Body of pancreas (tissue), 4 donors: Measurements from ENCODE around the gene RHOD. TPM values are rescaled to one million over a fixed set of nuclear protein-coding genes. Genes with fewer than 3 reads are reported as not detected.

Experiments
- ATAC-seq: fragments of 150-250 bp; one replicate; pipeline ENCODE4 v1.9.1; 2016
- DNase-seq, 4 donors: peaks; one replicate each; pipeline ENCODE4 v3.0.0-alpha.2; 2019
- H3K27ac ChIP-seq, 4 donors: fragments of 200-600 bp; sonication (generic); 1 replicate in 3 of 4; 2 replicates in 1 of 4; pipeline versions ENCODE4 v1.5.1 to v1.6.1; 2016 to 2019; ENCODE audit warnings: mild to moderate bottlenecking in 1 of 4, mixed read lengths in 1 of 4, moderate library complexity in 1 of 4
- H3K27me3 ChIP-seq, 2 donors: fragments of 200-600 bp; sonication (generic); one replicate each; pipeline ENCODE4 v1.6.0; 2016; ENCODE audit warnings: mild to moderate bottlenecking in 1 of 2
- H3K36me3 ChIP-seq, 2 donors: fragments of 200-600 bp; sonication (generic); replicated peaks in 1 of 2; 2 replicates each; pipeline ENCODE4 v1.5.1; 2016; ENCODE audit warnings: low read depth in 2 of 2; ENCODE audit not compliant: insufficient read depth in 1 of 2
- H3K4me1 ChIP-seq: fragments of 200-600 bp; sonication (generic); one replicate; pipeline ENCODE4 v1.6.0; 2016
- H3K4me3 ChIP-seq, 2 donors: fragments of 200-600 bp; sonication (generic); 1 replicate in 1 of 2; 2 replicates in 1 of 2; pipeline ENCODE4 v1.5.1; 2016 to 2019
- H3K9me3 ChIP-seq, 3 donors: fragments of 200-600 bp; sonication (generic); 1 replicate in 2 of 3; 2 replicates in 1 of 3; pipeline ENCODE4 v1.5.1; 2016
- POLR2A ChIP-seq, 3 donors: fragments of 450-650 bp; IDR thresholded peaks; one replicate each; pipeline ENCODE4 v1.6.1; 2016; ENCODE audit warnings: antibody characterized with exemption in 3 of 3, mild to moderate bottlenecking in 2 of 3
- WGBS, 2 donors: methylation state at CpG; one replicate each; pipeline ENCODE4 v1.1.5; 2017; 5-methylcytosine and 5-hydroxymethylcytosine counted together
- intact Hi-C: fragments of 100-400 bp; cut with DNase I; formaldehyde crosslinking; loops from one replicate; pipeline ENCODE4 v1.15.1; 2023
- total RNA-seq, 2 donors: library from RNA; depleted of rRNA; stranded (reverse); fragments of >200 nt; gene quantifications; one replicate each; pipeline ENCODE4 v1.1.0, GENCODE V29; 2016
- TF ChIP-seq, protein P1 (sequence below), 7 experiments: fragments of 450-650 bp in 4 of 7; fragments of 200-600 bp in 3 of 7; sonication (generic) in 3 of 7; IDR thresholded peaks; one replicate each; pipeline ENCODE4 v1.5.1; 2016 to 2019; ENCODE audit warnings: antibody characterized with exemption in 7 of 7

Gene RHOD
- 10 to 100 TPM; 19.1 to 33.5 TPM for total RNA-seq

DNA sequence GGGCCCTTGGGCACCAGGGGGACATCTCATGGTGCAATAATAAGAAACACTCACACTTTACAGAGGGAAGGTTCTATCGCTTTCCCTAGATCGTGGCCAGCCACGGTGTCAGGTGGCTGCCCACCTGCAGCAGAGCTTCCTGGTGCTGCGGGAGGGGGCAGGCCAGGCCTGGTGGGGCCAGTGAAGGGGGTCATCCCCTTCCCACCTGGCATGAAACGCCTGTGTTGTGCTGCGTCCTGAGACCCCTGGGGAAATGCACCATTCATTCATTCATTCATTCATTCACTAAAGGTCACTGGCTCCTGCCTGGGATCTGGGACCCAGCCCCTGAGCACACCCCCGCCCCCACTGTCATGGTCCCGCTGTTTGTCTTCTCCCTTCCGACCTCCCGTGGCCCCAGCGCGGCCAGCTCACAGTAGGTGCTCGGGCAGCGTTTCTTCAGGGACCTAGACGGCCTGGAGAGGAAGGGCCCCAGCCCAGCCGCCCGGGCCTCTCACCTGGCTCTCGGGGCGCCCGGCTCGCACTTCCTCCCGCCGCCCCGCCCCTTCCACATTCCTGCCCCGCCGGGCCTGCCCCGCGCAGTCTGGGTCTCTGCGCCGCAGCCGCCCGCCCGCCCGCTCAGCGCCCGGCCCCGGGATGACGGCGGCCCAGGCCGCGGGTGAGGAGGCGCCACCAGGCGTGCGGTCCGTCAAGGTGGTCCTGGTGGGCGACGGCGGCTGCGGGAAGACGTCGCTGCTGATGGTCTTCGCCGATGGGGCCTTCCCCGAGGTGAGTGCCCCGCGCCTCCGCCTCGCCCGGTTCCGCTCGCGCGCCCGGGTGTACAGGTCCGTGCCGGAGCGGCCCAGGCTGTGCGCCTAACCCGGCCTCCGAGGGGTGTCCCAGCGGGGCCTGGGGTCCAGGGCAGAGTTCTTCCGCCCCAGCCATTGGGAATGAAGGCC lies at the start of gene RHOD:
Gene RHOD, plus strand, starts transcription at position 581 of the 938 bp plus-strand sequence. Its CDS starts 56 bp downstream, at position 637.
- intact Hi-C loops = no loop called here
- ATAC-seq (peak; percentile 65), DNase-seq (peak; percentile 74 to 82 (median 78))
- Histone ChIP-seq H3K27me3 (no peaks in the 10 kb centered on the region), H3K4me3 (peak within 1 kb of the TSS in 1 of 2 donors; percentile 42), H3K27ac (peak within 1 kb of the TSS; percentile 68 to 94 (median 84)), H3K9me3 (no peaks in the 10 kb centered on the region), H3K4me1 (peaks cover 47% of the 10 kb centered on the region), H3K36me3 (no peaks in the 10 kb centered on the region)
- 0 to 2% methylated on average over 16 to 71 of the region's 72 CpGs for WGBS, 2 donors
- peak; percentile 52 to 67 (median 64) for TF ChIP-seq POLR2A (IDR thresholded peaks at IDR 0.05)
- TF ChIP-seq, protein P1, sequence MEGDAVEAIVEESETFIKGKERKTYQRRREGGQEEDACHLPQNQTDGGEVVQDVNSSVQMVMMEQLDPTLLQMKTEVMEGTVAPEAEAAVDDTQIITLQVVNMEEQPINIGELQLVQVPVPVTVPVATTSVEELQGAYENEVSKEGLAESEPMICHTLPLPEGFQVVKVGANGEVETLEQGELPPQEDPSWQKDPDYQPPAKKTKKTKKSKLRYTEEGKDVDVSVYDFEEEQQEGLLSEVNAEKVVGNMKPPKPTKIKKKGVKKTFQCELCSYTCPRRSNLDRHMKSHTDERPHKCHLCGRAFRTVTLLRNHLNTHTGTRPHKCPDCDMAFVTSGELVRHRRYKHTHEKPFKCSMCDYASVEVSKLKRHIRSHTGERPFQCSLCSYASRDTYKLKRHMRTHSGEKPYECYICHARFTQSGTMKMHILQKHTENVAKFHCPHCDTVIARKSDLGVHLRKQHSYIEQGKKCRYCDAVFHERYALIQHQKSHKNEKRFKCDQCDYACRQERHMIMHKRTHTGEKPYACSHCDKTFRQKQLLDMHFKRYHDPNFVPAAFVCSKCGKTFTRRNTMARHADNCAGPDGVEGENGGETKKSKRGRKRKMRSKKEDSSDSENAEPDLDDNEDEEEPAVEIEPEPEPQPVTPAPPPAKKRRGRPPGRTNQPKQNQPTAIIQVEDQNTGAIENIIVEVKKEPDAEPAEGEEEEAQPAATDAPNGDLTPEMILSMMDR (IDR thresholded peaks at IDR 0.05) = no peak

DNA sequence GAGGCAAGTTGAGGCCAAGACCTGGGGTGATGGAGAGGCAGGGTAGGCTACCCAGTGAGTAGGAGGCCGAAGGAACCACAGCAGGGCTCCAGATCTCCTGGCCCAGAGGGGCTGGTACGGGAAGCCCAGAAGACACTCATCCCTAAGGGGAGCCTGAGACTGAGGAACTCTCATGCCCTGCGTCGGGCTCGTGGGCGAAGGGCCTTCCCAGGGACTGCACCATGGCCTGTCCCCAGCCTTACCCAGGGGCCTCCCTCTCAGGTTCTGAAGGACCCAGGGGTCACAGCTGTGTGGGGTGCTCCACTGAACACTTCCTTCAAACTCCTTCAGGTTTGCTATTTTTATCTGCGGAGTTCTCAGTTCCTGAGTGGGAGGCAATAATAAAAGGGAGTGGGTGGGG lies 49.5 kb upstream of the RHOD start:
- no peak overlapping the region for H3K27ac ChIP-seq
- peaks cover 3% of the 10 kb centered on the region for H3K4me1 ChIP-seq
- WGBS, 2 donors = 93 to 94% methylated on average over 7 of the region's 7 CpGs
- TF ChIP-seq, protein P1 (IDR thresholded peaks at IDR 0.05) = no peak
- no peak for TF ChIP-seq POLR2A (IDR thresholded peaks at IDR 0.05)
- intact Hi-C loops = no loop called here
- H3K9me3 ChIP-seq = no peaks in the 10 kb centered on the region
- no peaks in the 10 kb centered on the region for H3K36me3 ChIP-seq
- H3K27me3 ChIP-seq = no peaks in the 10 kb centered on the region
- DNase-seq = no peak
- no peak for ATAC-seq
- no peak overlapping the region for H3K4me3 ChIP-seq

DNA sequence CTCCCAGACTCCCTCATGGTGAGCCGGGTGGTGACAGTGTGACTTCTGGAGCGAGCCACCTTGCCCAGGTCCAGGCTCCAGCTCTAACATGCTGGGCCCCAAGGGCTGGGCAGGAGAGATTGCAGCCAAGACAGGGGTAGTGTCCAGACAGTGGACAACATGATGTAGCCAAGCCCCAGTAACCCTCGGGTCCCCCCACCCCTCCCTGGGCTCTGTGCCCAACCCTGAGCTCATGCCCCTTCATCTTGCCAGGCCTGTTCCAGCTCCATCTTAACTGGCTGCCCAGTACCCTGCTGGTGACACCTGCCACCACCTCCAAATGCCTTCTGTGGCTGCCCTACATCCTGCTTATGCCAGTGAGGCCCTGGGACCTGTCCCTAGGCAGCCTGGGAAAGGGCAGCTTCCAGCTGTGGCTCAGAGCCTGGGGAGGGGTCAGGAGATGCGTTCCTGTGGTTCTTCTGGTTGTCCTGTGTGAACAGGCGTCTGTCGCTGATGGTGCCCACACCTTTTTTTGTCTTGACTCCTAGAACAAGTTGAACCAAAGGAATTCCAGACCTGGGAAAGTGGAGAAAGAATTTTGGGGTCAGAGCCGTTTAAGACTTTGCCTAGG lies 46.2 kb upstream of the RHOD start:
- H3K9me3 ChIP-seq = no peaks in the 10 kb centered on the region
- no peaks in the 10 kb centered on the region for H3K36me3 ChIP-seq
- H3K27me3 ChIP-seq = no peaks in the 10 kb centered on the region
- intact Hi-C loops = no loop called here
- TF ChIP-seq POLR2A (IDR thresholded peaks at IDR 0.05) = no peak
- TF ChIP-seq, protein P1 (IDR thresholded peaks at IDR 0.05) = no peak
- no peak for DNase-seq
- H3K27ac ChIP-seq = no peak overlapping the region
- WGBS, 2 donors = 72 to 76% methylated on average over 6 to 7 of the region's 7 CpGs
- no peaks in the 10 kb centered on the region for H3K4me1 ChIP-seq
- ATAC-seq = no peak
- H3K4me3 ChIP-seq = no peak overlapping the region

DNA sequence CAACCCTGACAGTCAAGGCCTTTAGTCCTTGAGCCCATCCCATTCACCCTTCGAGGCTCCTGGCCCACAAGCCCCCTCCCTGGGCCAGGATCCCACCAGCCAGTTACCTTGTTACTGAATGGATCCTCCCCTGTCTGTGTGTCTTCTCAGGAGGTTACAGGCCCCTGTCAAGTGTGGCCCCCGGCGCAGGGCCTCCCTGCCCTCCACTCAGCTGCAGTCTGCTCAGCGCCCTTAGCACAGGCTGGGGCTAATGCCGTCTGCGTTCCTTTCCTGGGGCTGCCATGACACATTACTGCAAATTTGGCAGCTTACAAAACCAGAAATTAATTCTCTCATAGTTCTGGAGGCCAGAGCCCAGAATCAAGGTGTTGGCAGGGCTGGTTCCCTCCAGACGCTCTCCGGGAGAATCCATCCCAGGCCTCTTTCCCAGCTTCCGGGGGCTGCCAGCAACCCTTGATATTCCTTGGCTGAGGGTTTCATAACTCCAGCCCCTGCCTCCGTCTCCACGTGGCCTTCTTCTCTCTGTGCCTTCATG lies 43.1 kb upstream of the RHOD start:
- DNase-seq (no peak), ATAC-seq (no peak)
- intact Hi-C loops = no loop called here
- H3K4me1 ChIP-seq = no peaks in the 10 kb centered on the region
- TF ChIP-seq, protein P1 (IDR thresholded peaks at IDR 0.05) = no peak
- no peak for TF ChIP-seq POLR2A (IDR thresholded peaks at IDR 0.05)
- no peak overlapping the region for H3K27ac ChIP-seq
- no peaks in the 10 kb centered on the region for H3K9me3 ChIP-seq
- 82% methylated on average over 11 of the region's 11 CpGs for WGBS, 2 donors
- H3K36me3 ChIP-seq = no peaks in the 10 kb centered on the region
- H3K27me3 ChIP-seq = no peaks in the 10 kb centered on the region
- H3K4me3 ChIP-seq = no peak overlapping the region
